ENCODE data around the gene RNF13.
"Not testable (repeated sequence)": the region's sequence is repeated elsewhere in the genome, so short reads cannot be mapped to it uniquely, and the experiment has no call there.

The RNF13 gene

GRCh38 chr3:149963485-149963884 lies 150.5 kb downstream of the RNF13 start:
- no peak for DNase-seq

- no peak for DNase-seq
These were observed 151.3 kb downstream of the RNF13 start for GRCh38 chr3:149964291-149964690.

- no peak for DNase-seq
These were observed 152.3 kb downstream of the RNF13 start for GRCh38 chr3:149965278-149965677.

GRCh38 chr3:149967086-149967685 lies 154.2 kb downstream of the RNF13 start:
- no peak for DNase-seq

- DNase-seq: no peak
These were observed 155.2 kb downstream of the RNF13 start for GRCh38 chr3:149968216-149968615.

- DNase-seq: no peak
These were observed 156.3 kb downstream of the RNF13 start for GRCh38 chr3:149969110-149969939.

GRCh38 chr3:149969940-149970715 lies 157.1 kb downstream of the RNF13 start:
- DNase-seq: peak; percentile 74

GRCh38 chr3:149970716-149971402 lies 157.8 kb downstream of the RNF13 start, which contains the start of gene PFN2:
Gene PFN2, minus strand, starts transcription at chr3:149970895. Its CDS starts 39 bp downstream, at chr3:149970856.
- peak; percentile 54 for DNase-seq

- DNase-seq: no peak
These were observed 158.5 kb downstream of the RNF13 start for GRCh38 chr3:149971403-149972075.

- no peak for DNase-seq
These were observed 162.9 kb downstream of the RNF13 start for GRCh38 chr3:149975919-149976318.

- no peak for DNase-seq
These were observed 164.4 kb downstream of the RNF13 start for GRCh38 chr3:149977386-149977785.

GRCh38 chr3:149981979-149982378 lies 169.0 kb downstream of the RNF13 start:
- not testable (repeated sequence) for DNase-seq

GRCh38 chr3:149983053-149983452 lies 170.0 kb downstream of the RNF13 start:
- not testable (repeated sequence) for DNase-seq

- DNase-seq: no peak
These were observed 170.6 kb downstream of the RNF13 start for GRCh38 chr3:149983628-149984027.

- no peak for DNase-seq
These were observed 176.3 kb downstream of the RNF13 start for GRCh38 chr3:149989307-149989706.

- DNase-seq: no peak
These were observed 177.5 kb downstream of the RNF13 start for GRCh38 chr3:149990423-149990948.

- no peak for DNase-seq
These were observed 179.5 kb downstream of the RNF13 start for GRCh38 chr3:149992416-149993058.

- no peak for DNase-seq
These were observed 185.9 kb downstream of the RNF13 start for GRCh38 chr3:149998946-149999345.

GRCh38 chr3:149999421-149999820 lies 186.4 kb downstream of the RNF13 start:
- no peak for DNase-seq

GRCh38 chr3:150000641-150001040 lies 187.6 kb downstream of the RNF13 start:
- no peak for DNase-seq
